GM06990 (cell line): ENCODE measurements around the gene SLC9A9.
"Not testable (repeated sequence)": the region's sequence is repeated elsewhere in the genome, so short reads cannot be mapped to it uniquely, and the experiment has no call there.

ENCODE experiments used
- DNase-seq: peaks from one replicate; pipeline ENCODE4 v3.0.0-alpha.2; 2011; ENCODE audit not compliant: insufficient read length; ENCODE audit errors: extremely low read depth
- H3K27me3 ChIP-seq: replicated peaks from 2 replicates; pipeline ENCODE4 v1.6.0; 2011; ENCODE audit warnings: low read length; ENCODE audit not compliant: control insufficient read depth, insufficient read depth
- H3K36me3 ChIP-seq: 2 replicates; pipeline ENCODE4 v1.5.1; 2011; ENCODE audit warnings: low read length; ENCODE audit not compliant: control insufficient read depth, insufficient read depth
- H3K4me3 ChIP-seq: replicated peaks from 2 replicates; pipeline ENCODE4 v1.5.1; 2011; ENCODE audit warnings: low read depth, mild to moderate bottlenecking, control low read depth, low read length
- TF ChIP-seq, protein P1 (sequence below): IDR thresholded peaks from 2 replicates; pipeline ENCODE4 v1.5.1; 2011; ENCODE audit warnings: low read length, control low read depth, mild to moderate bottlenecking, inconsistent platforms; ENCODE audit not compliant: insufficient read depth, poor library complexity, severe bottlenecking

Gene SLC9A9

DNA sequence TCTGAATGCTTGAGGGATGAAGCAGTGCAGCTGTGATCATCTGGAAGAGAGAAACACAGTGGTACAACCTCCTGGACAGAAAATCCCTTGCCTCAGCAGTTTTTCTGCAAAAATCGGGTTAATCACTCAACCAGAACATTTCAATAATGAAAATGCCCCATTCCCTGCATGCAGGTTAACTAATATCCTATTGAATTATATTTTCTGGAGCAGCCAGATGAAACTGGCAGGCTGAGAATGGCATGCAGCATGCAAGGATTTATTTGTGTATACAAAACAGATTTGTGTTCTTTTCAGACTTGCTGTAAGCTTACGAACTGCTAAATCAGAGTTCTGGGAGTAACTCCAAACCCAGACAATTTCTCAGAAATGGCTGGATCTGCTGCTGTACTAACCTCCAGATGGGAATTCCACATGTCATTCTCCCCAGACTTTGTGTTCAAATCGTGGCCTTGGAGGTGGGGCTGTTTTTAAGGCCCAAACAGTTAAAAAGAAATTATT is 39.1 kb downstream of the SLC9A9 start:
- Histone ChIP-seq H3K4me3 (no peak overlapping the region), H3K36me3 (no peaks in the 10 kb centered on the region), H3K27me3 (no peaks in the 10 kb centered on the region)
- DNase-seq = no peak
- TF ChIP-seq, protein P1, sequence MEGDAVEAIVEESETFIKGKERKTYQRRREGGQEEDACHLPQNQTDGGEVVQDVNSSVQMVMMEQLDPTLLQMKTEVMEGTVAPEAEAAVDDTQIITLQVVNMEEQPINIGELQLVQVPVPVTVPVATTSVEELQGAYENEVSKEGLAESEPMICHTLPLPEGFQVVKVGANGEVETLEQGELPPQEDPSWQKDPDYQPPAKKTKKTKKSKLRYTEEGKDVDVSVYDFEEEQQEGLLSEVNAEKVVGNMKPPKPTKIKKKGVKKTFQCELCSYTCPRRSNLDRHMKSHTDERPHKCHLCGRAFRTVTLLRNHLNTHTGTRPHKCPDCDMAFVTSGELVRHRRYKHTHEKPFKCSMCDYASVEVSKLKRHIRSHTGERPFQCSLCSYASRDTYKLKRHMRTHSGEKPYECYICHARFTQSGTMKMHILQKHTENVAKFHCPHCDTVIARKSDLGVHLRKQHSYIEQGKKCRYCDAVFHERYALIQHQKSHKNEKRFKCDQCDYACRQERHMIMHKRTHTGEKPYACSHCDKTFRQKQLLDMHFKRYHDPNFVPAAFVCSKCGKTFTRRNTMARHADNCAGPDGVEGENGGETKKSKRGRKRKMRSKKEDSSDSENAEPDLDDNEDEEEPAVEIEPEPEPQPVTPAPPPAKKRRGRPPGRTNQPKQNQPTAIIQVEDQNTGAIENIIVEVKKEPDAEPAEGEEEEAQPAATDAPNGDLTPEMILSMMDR = no peak

- DNase-seq = no peak
- Histone ChIP-seq H3K27me3 (no peaks in the 10 kb centered on the region), H3K4me3 (no peak overlapping the region), H3K36me3 (no peaks in the 10 kb centered on the region)
- TF ChIP-seq, protein P1 = no peak
Measured at GRCh38 chr3:143808030-143808429, 40.2 kb downstream of the SLC9A9 start.

DNA sequence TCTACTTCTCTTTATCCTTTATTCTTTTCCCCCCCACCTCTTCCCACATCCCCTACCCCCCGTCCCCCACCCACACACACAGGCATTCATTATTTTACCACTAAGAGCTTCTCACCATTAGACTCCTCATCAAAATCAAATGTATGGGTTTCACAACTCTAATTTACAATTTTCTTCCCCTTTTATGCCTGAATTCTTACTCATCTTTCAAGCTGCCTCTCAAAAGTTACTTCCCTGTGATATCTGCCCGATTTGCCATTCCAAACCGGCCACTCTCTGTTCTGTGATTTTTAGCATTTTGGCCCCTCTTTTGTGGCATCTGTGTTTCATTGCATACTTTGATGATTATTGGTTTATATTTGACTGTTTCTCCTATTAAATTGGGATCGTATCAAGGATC is 42.2 kb downstream of the SLC9A9 start:
- Histone ChIP-seq H3K27me3 (no peaks in the 10 kb centered on the region), H3K4me3 (no peak overlapping the region), H3K36me3 (no peaks in the 10 kb centered on the region)
- DNase-seq = no peak
- TF ChIP-seq, protein P1 = no peak

- H3K36me3 ChIP-seq, H3K4me3 ChIP-seq, H3K27me3 ChIP-seq, DNase-seq: not testable (repeated sequence)
Measured at GRCh38 chr3:143805476-143805875, 42.8 kb downstream of the SLC9A9 start.

DNA sequence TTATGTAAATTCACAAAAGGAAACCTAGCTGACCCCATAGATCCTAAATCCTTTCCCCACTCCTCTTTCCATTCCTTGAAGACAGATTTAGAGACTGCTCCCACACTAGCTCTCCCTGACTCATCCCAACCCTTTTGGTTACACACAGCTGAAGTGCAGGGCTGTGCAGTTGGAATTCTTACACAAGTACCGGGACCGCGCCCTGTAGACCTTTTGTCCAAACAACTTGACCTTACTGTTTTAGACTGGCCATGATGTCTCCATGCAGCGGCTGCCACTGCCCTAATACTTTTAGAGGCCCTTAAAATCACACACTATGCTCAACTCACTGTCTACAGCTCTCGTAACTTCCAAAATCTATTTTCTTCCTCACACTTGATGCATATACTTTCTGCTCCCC is 47.2 kb downstream of the SLC9A9 start:
- not testable (repeated sequence) for H3K27me3 ChIP-seq, H3K4me3 ChIP-seq

GRCh38 chr3:143798151-143798550 is 50.1 kb downstream of the SLC9A9 start:
- not testable (repeated sequence) for H3K36me3 ChIP-seq, DNase-seq, H3K4me3 ChIP-seq, H3K27me3 ChIP-seq

More for the DNA sequence above, 47.2 kb downstream of the SLC9A9 start:
- not testable (repeated sequence) for H3K36me3 ChIP-seq, DNase-seq

GRCh38 chr3:143795874-143796273 is 52.4 kb downstream of the SLC9A9 start:
- no peak for DNase-seq
- Histone ChIP-seq H3K27me3 (no peaks in the 10 kb centered on the region), H3K4me3 (no peak overlapping the region), H3K36me3 (no peaks in the 10 kb centered on the region)
- TF ChIP-seq, protein P1 = no peak
